BE2C (cell line): Measurements from ENCODE around the gene DCAF7.

ENCODE experiments used
- DNase-seq: peaks from one replicate; pipeline ENCODE4 v3.0.0-alpha.2; 2020
- H3K27me3 ChIP-seq: fragments of 250-450 bp; sonication (Bioruptor Pico); 2 replicates; pipeline ENCODE4 v1.5.1; 2020; ENCODE audit warnings: mild to moderate bottlenecking
- H3K36me3 ChIP-seq: fragments of 250-450 bp; sonication (Bioruptor Pico); 2 replicates; pipeline ENCODE4 v1.5.1; 2020; ENCODE audit warnings: mild to moderate bottlenecking
- H3K4me1 ChIP-seq: fragments of 250-450 bp; sonication (Bioruptor Pico); 2 replicates; pipeline ENCODE4 v1.5.1; 2020
- H3K4me3 ChIP-seq: 2 replicates; pipeline ENCODE4 v1.5.1; 2011; ENCODE audit warnings: low read depth, low read length
- H3K9me3 ChIP-seq: fragments of 250-450 bp; sonication (Bioruptor Pico); 2 replicates; pipeline ENCODE4 v1.5.1; 2020
- CTCF ChIP-seq: IDR thresholded peaks from 2 replicates; pipeline ENCODE4 v1.5.1; 2012; ENCODE audit warnings: mild to moderate bottlenecking, low read depth, low read length

Gene DCAF7

GRCh38 chr17:63540590-63540989 is 9.7 kb upstream of the DCAF7 start:
- H3K4me1 ChIP-seq: peaks cover 22% of the 10 kb centered on the region
- TF ChIP-seq CTCF: no peak
- no peak overlapping the region for H3K4me3 ChIP-seq
- no peaks in the 10 kb centered on the region for H3K27me3 ChIP-seq
- H3K36me3 ChIP-seq: no peaks in the 10 kb centered on the region
- H3K9me3 ChIP-seq: no peaks in the 10 kb centered on the region
- no peak for DNase-seq

GRCh38 chr17:63542218-63542545 is 8.1 kb upstream of the DCAF7 start:
- Histone ChIP-seq H3K4me3 (no peak overlapping the region), H3K27me3 (no peaks in the 10 kb centered on the region), H3K36me3 (no peaks in the 10 kb centered on the region), H3K4me1 (peaks cover 25% of the 10 kb centered on the region), H3K9me3 (no peaks in the 10 kb centered on the region)
- TF ChIP-seq CTCF: no peak
- DNase-seq: no peak

GRCh38 chr17:63542942-63543821 is 7.1 kb upstream of the DCAF7 start:
- no peaks in the 10 kb centered on the region for H3K36me3 ChIP-seq
- no peaks in the 10 kb centered on the region for H3K9me3 ChIP-seq
- no peak for TF ChIP-seq CTCF
- no peak overlapping the region for H3K4me3 ChIP-seq
- H3K27me3 ChIP-seq: no peaks in the 10 kb centered on the region
- DNase-seq: no peak
- peaks cover 22% of the 10 kb centered on the region for H3K4me1 ChIP-seq

- no peaks in the 10 kb centered on the region for H3K9me3 ChIP-seq
- no peak for DNase-seq
- H3K4me3 ChIP-seq: no peak overlapping the region
- no peaks in the 10 kb centered on the region for H3K27me3 ChIP-seq
- H3K36me3 ChIP-seq: no peaks in the 10 kb centered on the region
- H3K4me1 ChIP-seq: peaks cover 18% of the 10 kb centered on the region
- TF ChIP-seq CTCF: no peak
Measured at GRCh38 chr17:63543822-63544420, 6.4 kb upstream of the DCAF7 start.

GRCh38 chr17:63544467-63545301 is 5.6 kb upstream of the DCAF7 start:
- Histone ChIP-seq H3K4me1 (peaks cover 18% of the 10 kb centered on the region), H3K4me3 (no peak overlapping the region), H3K27me3 (no peaks in the 10 kb centered on the region), H3K9me3 (no peaks in the 10 kb centered on the region), H3K36me3 (no peaks in the 10 kb centered on the region)
- no peak for TF ChIP-seq CTCF
- no peak for DNase-seq
